Right renal pelvis (tissue), 4 donors: ENCODE results near the gene GAS2. TPM values are rescaled to one million over a fixed set of nuclear protein-coding genes. Genes with fewer than 3 reads are reported as not detected.
A peak's percentile ranks its signal among the peaks of the same experiment; 100 is the strongest.
"Not testable (repeated sequence)": the region's sequence is repeated elsewhere in the genome, so short reads cannot be mapped to it uniquely, and the experiment has no call there.

Experiments
- DNase-seq, 4 donors: peaks; one replicate each; pipeline ENCODE4 v3.0.0-alpha.2; 2013; ENCODE audit warnings: low read depth in 4 of 4, low spot score in 3 of 4, missing footprints in 1 of 4
- polyA plus RNA-seq, 4 donors: library from polyadenylated mRNA; unstranded; fragments of 120-200 nt; gene quantifications; one replicate each; pipeline ENCODE4 v1.2.1, GENCODE V29; 2013; ENCODE audit not compliant: insufficient read length in 4 of 4

GAS2 gene
- polyA plus RNA-seq: 10 to 100 TPM; 10.4 to 15.7 (median 11.0) TPM

DNA sequence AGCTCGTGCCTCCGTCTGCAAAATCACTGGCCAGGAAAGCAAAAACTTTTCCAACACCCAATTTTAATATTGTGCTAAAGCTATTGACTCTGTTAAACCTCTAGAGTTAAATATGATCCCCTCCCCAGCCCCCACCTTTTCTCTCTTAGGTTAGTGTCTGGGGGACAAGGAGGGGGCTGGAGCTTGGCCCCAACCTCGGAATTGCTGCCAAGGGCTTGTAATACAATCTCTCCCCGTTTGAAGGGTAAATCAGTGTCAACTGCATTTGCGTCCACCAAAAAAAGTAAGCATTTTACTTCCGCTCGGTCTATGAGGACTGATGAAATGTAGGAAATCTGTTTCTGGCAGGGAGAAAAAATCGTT, at the start of gene GAS2:
TSS of gene GAS2 (plus strand) at position 287 of the 363 bp plus-strand sequence. CDS start 8,259 bp downstream, outside the sequence.
- peak in 3 of 4 donors; percentile 18 to 35 (median 23) for DNase-seq

DNA sequence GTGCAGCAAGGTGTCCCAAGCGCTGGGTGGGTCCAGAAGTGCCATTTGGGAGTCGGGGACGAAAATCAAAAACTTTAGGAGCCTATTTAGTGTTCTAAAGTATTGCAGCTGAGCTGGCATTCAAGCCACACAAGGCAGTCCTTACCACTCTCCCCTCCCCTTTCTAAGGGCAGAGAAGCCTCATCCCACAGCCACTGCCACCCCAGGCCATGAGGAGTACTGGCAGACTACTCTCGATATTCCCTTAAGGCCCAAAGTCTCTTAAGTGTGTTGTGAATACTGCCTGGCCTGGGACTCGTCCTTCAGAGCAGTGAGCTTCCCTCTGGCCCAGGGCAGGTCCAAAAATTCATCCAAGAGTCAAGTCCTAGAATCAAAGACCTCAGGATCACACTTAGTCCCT, 48.5 kb upstream of the GAS2 start:
- no peak for DNase-seq

DNA sequence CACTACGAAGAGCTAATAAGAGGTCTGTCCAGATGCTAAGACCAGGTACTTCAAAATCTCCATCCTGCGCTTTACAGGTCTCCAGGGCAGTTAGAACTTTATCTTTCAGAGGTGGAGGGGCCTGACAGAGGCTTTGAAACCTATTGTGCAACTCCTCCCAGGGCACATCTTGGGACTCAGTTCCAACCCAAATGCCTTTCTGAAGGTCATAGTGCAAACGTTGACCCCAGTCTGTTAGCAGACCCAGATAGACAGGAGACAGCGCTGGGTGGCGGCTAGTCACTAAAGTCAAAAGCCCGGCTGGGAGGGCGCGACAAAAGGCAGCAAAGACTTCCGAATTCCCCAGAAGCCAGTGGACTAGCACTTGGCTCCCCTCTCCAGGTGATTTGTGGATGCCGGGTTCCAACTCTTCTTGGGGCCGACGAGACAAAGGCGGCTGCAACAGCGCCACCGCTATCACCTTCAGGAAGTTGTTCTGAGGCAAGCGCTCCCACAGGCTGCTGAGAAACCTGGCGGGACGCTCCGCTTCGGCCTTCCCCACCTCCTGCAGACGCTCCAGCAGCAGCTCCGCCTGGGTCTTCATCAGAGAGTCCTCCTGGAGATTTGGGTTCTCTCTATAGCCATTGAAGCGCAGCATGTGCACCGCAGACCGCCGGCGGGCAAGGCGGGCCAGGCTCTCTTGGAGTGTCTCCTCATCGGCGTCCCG, 41.5 kb upstream of the GAS2 start:
- DNase-seq: peak in 3 of 4 donors; percentile 38 to 61 (median 41)

DNA sequence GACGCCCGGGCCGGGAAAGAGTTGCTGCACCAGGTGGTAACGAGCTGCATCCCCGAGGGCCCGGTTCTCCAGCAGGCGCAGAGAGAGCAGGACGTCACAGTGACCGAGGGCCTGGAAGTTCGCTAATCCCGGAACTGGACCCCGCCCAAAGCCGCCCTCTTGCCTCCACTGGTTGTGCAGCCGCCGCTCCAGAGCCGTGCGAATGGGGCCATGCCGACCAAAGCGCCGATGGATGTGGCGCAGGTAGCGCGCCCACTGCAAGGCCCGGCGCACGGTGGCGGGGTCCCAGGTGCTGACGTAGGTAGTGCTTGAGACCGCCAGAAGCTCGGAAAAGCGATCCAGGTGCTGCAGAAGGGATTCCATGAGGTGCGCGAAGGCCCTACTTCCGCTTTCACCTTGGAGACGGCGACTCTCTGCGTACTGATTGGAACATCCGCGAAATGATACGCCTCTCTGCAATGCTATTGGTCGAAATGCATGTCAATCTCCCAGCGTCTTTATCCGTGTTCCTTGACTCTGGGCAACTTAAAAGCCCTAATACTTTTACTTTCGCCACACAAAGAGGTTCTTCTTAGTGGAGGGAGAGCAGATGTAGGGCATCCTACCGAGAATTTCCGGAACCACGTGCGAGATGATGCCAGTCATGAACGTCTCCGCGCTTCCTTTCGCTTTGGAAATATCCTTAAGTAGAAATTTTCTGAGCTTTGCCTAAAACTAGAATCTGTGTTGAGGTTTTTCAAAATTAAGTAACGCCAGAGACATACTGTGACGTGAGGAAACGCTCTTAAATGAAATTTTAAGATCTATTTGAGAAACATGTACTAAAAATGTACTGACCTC, 40.7 kb upstream of the GAS2 start, which contains the start of gene FANCF:
TSS of gene FANCF (minus strand) at position 376 of the 840 bp plus-strand sequence. CDS start at position 363, 13 bp downstream.
- DNase-seq: peak; percentile 97 to 99 (median 99)

DNA sequence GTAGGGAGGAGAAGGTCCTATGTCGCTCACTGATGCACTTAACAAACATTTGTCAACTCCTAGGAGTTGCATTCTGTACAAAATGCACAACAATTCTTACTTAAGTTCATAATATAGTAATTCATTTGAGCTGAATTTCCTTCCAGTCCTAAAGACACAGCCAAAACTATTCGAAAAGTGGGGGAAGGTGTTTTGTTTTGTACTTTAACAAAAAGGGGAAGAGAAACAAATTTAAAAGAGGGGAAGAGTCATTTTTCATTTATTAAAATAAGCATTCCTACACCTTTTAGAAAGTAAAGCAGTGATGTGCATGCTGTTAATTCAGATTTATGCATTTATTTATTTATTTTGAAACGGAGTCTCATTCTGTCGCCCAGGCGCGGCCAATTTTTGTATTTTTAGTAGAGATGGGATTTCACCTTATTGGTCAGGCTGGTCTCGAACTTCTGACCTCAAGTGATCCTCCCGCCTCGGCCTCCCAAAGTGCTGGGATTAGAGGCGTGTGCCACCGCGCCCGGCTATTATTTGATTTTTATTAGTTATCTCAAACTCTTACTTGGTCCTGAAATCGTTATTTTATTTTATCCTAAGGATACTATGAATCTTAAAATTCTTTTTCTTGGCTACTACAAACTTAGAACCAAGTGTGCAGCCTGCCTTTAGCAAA, 39.7 kb upstream of the GAS2 start:
- DNase-seq: no peak

DNA sequence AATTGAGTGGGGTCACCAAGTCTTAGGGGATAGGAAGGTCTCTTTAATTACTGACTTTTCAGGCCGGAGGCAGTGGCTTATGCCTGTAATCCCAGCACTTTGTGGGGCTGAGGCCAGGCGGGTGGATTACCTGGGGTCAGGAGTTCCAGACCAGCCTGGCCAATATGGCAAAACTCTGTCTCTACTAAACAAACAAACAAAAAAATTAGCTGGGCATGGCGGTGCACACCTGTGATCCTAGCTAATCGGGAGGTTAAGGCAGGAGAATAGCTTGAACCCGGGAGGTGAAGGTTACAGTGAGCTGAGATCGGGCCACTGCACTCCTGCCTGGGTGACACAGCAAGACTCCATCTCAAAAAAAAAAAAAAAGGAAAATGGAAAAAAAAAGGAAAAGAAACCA, 39.0 kb upstream of the GAS2 start:
- no peak for DNase-seq

DNA sequence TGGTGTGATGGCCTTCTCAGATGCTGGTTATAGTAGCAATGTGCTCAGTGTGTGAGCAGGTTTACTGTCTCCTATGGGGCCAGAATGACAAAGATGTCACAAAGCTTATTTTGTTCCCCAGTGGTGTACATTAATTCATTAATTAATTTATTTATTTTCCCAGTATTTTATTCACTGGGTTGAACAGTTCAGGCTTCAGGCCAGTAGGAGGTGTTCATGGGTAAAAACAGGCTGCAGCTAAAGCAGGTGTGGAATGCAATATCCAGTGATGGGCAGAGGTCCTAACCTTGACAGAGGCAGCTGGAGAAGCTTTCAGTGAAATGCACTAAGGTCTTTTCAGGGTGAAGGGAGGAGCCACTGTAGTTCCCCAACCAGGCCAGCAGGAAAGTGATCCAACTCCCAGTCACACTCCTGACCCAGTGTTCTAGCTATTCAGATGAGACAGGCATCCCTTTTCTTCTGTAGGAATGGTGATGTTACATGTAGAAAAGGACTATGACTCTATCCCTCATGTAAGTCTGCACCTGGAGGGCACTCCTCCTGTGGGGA, 33.0 kb upstream of the GAS2 start:
- DNase-seq: no peak

DNA sequence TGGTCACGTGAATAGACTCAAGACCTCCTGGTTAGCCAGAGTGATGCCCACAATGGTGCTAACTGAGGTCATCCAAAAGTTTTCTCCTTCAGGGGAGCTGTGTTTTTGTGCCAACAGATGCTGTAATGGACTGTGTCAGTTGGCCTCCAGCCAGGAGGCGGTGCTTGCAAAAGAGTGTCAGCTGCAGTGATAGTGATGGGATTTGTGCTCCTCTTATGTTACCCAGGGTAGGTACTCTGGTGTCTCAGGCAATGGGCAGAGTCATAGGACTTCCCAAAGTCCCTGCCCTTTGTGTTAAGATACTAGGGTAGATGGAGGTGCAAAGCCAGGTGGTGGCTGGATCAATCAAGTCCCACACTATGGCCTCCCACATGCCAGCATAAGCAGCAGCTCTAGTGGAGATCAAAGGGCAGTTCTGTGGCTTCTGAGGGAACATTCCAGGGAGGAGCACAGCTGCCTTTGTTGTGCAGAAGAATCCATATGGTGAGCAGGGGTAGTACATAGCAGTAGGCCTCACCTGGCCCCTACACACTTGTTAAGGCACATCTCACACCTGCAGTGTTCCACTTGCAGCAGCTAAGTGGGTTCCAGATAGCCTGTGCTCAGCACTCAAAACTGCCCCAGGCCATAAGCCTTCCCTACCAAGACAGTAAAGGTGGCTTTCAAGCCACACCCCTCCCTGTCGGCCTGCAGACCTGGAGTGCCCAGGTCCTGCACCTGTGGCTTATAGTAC, 31.3 kb upstream of the GAS2 start:
- DNase-seq: no peak

DNA sequence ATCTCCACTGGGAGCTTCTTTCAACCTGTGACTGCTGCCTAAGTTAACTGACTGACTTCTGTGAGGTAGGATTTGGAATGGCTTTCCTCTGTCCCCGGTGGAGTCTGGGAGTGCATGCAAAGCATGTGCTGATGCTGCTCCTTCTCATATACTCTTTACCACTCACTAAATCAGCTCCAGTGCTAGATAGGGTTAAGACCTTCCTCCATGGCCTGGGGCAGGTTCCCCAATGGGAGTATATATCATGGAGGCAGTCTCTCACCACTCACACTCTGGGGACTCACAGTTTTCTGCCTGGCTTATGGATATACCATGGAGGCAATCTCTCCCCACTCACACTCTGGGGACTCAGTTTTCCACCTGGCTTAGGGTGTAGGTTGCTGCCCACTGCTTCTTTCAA, 30.7 kb upstream of the GAS2 start:
- no peak for DNase-seq

DNA sequence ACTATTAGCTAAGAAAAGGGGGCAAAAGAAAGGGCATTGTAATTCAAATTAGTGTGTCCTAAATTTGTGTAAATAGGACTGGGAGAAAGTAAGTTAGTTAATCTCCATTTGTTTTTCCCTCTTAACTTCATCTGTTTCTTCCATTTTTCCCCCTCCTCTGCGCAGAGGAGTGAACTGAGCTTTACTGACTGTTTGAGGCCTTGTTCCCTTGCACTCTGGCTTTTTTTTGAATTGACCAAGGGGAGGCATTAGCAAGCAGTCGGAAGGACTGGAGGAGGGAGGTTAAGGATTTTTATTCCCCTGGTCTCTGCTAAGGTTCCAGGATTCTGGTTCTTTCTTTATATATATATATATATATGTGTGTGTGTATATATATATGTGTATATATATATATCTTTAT, 25.5 kb upstream of the GAS2 start:
- no peak for DNase-seq

DNA sequence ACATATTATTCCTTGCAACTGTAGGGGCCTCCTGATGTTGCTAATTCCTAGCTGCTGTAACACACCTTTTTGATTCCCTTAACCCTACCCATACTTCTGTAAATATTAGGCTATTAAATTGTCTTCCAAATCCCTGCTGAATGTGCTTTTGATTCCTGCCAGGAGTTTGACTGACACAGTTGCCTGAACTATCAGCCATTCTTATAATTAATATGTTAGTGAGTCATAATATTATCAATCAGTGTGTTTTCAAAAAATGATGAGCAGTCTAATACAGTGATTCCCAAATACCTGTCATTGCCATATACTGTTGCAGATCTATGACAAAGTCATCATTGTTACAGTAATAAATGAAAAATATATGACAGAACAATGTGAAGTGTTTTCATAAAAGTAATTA, 24.9 kb upstream of the GAS2 start:
- no peak for DNase-seq

DNA sequence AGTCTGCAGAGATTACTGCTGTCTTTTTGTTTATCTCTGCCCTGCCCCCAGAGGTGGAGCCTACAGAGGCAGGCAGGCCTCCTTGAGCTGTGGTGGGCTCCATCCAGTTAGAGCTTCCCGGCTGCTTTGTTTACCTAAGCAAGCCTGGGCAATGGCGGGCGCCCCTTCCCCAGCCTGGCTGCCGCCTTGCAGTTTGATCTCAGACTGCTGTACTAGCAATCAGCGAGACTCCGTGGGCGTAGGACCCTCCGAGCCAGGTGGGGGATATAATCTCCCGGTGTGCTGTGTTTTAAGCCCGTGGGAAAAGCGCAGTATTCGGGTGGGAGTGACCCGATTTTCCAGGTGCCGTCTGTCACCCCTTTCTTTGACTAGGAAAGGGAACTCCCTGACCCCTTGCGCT, 14.1 kb upstream of the GAS2 start:
- DNase-seq: not testable (repeated sequence)

DNA sequence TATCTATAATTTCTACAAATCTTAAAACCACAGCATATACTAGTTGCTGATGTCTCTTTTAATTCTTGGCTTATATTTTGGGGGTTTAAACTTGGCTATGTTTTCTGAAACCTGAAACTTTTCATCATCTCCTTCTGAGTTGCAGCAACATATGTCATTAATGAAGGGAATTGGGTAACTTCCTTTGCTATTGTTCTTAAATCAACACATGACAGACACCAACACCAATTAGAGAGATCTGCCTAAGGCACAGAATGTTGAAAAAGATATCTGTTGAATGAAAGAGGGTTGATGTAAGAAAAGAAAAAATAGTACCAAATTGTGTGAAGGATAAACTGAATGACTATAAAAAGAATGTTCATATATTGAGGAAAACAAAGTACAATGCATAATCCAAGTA, 10.3 kb upstream of the GAS2 start:
- no peak for DNase-seq

DNA sequence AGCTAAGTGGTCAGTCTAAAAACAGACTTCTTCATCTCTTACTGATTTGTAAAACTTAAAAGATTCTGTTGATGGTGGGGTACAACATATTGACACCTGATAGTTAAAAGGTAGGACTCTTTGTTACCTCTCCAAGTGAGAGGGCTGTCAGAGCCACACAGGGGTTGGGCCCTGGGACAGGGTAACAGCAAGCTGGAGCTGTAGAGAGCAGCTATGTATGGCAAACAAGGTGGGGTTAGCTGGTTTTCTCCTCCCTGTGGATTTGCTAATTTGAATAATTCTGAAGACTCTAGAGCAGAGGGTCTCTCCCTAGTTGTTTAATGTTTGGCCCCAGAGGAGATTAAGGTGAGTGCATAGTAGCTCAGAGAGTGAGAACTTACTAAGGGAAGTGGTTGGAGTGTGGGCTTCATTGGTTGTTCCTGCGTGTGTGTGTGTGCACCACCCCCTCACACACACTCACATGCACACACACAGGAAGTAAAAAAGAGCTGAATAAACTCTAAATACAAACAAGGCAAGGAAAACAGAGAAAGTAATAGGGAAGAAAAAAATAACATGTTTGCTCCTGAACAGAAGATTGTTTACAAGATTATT, 9.2 kb upstream of the GAS2 start:
- DNase-seq: no peak

DNA sequence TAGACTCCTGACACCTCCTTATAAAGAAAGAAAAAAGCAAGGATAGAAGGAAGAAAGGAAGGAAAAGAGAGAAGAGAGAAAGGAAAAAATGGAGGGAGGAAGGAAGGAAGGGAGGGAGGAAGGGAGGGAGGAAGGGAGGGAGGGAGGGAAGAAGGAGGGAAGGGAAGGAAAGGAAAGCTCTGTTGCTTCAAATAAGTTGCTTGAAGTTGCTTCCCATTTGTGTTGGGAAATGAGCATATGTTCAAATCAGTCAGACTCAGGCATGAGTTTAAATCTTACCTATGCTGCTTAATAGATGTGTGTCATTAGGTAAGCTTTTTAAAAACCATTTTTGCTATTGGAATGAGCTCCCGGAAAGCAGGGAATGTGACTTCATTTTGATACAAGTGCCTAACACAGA, 6.6 kb upstream of the GAS2 start:
- DNase-seq: no peak

DNA sequence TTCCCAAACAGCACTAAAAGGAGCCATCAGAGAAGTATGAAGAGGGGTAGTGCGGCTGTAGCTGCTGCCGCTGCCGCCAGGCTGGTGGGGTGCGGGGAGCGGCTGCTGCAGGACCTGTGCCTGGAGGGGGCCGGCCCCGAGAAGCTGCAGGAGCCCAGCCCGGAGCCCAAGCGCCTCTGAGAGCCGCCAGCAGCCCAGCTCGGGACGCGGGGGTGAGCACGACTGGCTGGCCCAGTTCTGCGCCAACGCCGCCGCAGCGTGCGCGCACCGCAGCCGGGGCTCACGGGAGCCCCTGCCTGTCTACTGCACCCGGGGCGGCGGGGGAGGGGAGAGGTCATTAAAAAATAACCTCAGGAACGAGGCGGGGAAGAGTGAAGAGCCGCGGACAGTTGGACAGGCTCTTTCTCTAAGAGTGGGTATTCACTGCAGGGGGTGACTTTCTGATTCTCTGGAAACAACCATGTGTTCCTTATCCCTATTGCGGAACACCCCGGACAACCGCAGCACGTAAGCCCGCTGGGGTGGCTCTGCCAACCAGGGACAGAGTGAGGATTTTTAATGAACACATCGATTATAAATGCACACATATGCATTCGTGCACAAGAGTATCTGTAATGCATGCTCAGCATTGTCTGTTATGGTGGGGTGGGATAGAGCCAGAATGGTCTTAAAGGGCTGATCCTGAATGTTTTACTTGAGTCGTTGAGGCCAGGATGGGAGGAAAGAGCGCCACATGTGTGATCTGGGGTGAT, 453 bp downstream of the GAS2 start:
- peak in 2 of 4 donors; percentile 16 to 41 for DNase-seq

DNA sequence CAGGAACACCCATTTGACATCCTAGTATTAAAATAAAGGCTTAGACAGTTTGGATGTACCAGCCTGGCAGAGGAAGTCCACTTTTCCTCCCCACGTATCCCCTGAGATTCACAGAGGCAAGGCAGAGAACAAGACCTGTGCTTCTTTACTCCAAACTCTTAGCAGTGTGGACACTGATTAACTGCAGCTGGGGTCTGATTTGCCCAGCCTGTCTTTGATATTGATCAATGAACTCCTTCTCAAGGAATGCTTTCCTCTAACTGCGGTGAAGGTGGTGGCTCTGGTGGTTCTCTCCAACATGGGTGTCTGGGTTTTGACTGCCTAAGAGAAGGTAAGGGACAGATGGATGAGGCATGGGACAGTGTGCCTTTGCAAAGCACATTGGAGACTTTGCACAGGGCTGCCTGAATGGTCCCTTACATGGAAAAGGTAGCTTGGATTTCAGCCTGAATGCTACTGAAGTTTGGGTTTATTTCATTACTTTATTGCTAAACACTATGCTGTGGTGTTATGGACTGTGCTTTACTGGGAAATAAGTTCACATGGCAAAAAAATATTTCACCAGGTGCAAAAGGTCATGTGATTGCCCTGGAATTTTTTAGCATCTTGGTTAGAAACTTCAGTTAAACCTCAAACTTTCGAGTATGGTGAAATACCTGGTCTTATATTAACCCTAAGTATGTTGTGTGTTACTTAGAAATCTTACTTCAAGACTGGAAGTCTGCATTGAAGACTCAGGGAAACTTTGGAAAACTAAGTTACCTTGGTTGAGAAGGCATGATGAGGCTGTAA, 1.8 kb downstream of the GAS2 start:
- no peak for DNase-seq

DNA sequence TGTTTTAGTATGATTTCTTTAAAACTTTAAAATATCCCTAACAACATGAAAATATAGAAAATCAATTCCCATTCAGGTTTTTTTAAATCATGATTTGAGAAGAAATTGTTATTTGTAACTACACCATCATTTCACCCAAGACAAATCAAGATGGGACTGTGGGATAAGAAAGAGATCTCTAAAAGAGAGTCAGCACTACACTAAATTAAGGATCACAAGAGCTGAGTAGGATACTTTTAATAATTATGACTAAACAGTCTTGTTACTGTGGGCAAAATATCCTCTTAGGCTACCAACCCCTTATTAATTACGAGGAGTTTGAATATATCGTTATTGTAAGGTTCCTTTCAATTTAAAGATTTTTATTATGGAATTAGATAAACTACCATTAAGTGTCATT, 3.0 kb downstream of the GAS2 start:
- no peak for DNase-seq
